ENCODE measurements around the gene TPK1.
"Not testable (repeated sequence)": the region's sequence is repeated elsewhere in the genome, so short reads cannot be mapped to it uniquely, and the experiment has no call there.

Gene TPK1

GRCh38 chr7:144728551-144728950 is 107.3 kb downstream of the TPK1 start:
- no peak for DNase-seq (ENCODE audit: low read depth in 3 of 3, low spot score in 1 of 3)

DNA sequence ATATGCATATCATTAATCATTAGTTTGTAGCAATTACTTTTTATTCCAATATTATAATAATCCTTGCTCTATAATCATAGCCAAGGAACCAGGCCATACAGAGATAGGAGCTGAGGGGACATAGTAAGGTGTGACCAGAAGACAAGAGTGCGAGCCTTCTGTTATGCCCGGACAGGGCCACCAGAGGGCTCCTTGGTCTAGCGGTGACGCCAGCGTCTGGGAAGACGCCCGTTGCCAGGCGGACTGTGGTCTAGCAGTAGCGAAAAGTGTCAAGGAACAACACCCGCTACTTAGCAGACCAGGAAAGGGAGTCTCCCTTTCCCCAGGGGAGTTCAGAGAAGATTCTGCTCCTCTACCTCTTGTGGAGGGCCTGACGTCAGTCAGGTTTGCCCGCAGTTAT is 109.0 kb downstream of the TPK1 start:
- DNase-seq (ENCODE audit: low read depth in 3 of 3, low spot score in 1 of 3): not testable (repeated sequence)

- DNase-seq (ENCODE audit: low read depth in 3 of 3, low spot score in 1 of 3): no peak
These were observed 110.8 kb downstream of the TPK1 start for GRCh38 chr7:144725070-144725469.

DNA sequence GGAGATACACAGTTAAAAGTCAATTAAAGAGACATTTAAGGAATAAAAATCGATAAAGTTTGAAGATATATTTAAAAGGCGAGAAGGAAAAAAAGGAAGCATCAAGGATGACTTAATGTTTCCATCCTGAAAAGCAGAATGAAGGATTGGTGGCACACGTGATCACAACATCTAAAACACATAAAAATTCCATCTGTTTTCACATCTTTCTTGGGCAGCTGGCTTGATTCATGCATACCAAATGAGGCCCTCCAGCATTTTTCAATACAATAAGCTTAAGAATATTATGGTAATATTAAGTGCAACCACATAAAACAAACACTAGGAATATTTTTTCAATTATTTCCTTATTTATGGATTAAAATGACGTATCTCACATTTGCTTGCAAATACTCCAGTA is 112.6 kb downstream of the TPK1 start:
- no peak for DNase-seq (ENCODE audit: low read depth in 3 of 3, low spot score in 1 of 3)

- DNase-seq (ENCODE audit: low read depth in 3 of 3, low spot score in 1 of 3): no peak
These were observed 115.1 kb downstream of the TPK1 start for GRCh38 chr7:144720710-144721109.

DNA sequence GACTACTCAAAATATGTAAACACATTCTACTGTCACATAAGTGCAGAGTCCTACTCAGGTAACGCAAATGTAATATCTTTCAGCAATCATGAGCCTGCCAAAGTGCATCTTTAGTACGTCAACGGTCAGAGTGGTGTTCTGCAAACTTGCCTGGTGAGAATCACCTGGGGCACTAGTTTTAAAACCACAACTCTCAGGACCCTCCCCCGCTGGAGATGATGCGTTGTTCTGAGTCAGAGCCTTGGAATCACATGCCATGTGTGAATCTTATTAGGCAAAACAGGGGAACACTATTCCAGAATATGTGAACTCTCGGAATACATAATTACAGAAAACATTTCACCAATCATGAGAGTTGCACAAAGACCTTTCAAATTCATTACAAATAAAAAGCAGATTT is 115.7 kb downstream of the TPK1 start:
- no peak for DNase-seq (ENCODE audit: low read depth in 3 of 3, low spot score in 1 of 3)

DNA sequence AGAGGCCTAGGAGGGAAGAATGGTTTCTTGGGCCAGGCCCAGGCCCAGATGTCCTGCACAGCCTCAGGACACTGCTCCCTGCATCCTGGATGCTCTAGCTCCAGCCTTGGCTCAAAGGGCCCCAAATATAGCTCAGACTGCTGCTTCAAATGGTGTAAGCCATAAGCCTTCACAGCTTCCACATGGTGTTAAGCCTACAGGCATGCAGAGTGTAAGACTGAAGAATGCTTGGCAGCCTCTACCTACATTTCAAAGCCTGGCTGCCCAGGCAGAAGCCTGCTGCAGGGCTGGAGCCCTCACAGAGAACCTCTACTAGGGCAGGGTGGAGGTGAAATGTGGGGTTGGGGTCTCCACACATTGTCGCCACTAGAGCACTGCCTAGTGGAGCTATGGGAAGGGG is 118.1 kb downstream of the TPK1 start:
- DNase-seq (ENCODE audit: low read depth in 3 of 3, low spot score in 1 of 3): no peak

DNA sequence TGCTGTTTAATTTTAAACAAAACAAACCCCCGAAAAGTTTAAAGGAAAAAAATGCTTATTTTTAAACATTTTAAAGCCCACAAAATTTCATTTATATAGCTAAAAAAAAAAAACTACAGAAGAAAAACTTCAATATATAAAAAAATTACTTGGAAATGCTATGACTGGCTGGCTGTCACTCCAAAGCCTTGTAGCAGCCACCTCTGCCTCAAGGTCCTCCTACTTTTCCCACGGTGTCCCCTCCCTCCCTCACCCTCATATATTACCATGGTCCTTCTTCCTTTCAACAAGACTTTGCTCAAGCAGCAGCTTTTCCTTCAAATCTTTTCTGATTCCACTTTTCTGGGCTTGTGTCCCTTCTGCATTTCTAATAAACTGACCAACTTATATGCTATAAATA is 122.0 kb downstream of the TPK1 start:
- DNase-seq (ENCODE audit: low read depth in 3 of 3, low spot score in 1 of 3): no peak

- no peak for DNase-seq (ENCODE audit: low read depth in 3 of 3, low spot score in 1 of 3)
These were observed 125.1 kb downstream of the TPK1 start for GRCh38 chr7:144710791-144711190.

GRCh38 chr7:144709066-144709465 is 126.8 kb downstream of the TPK1 start:
- DNase-seq (ENCODE audit: low read depth in 3 of 3, low spot score in 1 of 3): no peak

- DNase-seq (ENCODE audit: low read depth in 3 of 3, low spot score in 1 of 3): no peak
These were observed 144.6 kb downstream of the TPK1 start for GRCh38 chr7:144691240-144691639.

DNA sequence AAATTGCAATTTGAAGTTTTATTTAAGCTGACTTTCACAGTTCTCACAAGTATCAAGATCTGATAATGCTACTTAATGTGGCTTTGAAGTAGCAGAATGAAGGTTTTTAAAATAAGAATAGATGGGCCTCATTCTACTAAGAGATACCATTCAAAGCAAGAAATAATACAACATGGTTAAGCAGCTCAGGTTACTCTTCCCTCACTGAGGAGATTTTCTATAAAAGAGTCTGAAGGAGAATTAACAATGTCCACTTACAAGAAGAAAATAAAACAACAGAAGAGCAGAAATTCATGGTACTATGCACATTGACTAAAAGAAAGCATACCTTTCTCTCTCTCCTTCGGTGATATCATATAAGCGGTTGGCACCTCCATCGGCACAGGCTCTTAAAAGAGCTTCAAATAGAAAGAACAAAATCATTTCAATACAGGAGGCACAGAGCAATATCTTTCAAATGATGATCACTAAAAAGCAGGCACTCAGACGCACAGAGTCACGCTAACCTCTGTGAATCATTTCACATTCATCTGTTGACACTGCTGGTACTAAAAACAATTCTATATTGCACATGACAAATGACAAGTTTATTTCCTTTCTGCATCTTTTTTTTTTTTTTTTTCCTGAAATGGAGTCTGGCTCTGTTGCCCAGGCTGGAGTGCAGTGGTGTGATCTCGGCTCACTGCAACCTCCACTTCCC is 153.1 kb downstream of the TPK1 start:
- no peak for DNase-seq (ENCODE audit: low read depth in 3 of 3, low spot score in 1 of 3)

- DNase-seq (ENCODE audit: low read depth in 3 of 3, low spot score in 1 of 3): no peak
These were observed 159.4 kb downstream of the TPK1 start for GRCh38 chr7:144676492-144676891.

DNA sequence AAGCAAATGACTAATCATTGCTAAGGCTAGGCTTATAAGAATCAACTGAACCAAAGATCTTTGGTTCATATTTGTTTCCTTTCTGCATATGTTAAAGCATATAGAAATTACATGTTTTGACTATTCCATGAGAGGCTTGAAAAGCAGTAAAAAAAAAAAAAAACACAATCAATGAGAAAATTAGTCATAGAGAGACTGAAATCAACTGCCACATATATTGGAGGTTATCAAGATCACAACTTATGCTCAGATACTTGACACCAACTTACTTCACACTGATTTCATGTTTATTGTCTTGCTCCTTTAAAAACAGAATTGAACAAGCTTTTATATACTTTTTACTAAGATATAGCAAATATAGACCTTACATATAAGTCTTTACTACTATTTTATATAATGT is 161.3 kb downstream of the TPK1 start:
- DNase-seq (ENCODE audit: low read depth in 3 of 3, low spot score in 1 of 3): no peak

- no peak for DNase-seq (ENCODE audit: low read depth in 3 of 3, low spot score in 1 of 3)
These were observed 163.0 kb downstream of the TPK1 start for GRCh38 chr7:144672869-144673268.

DNA sequence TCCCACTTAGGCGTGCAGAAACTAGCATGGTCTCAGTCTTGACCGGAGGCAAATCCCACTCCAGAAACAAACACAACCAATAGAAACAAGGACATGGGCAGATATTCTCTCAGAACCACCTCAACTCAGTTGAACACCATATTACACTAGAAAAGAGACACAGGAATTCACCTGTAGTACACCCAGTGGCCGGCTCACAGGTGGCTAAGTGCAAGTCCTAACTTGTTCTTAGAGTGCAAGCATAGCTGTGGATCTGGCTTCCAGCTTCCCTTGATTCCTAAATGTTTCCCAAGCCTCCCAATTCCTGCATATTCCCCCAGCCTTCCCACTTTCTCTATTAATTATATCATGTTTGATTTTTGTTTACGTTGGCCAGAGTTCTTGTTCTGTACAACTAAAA is 164.4 kb downstream of the TPK1 start:
- DNase-seq (ENCODE audit: low read depth in 3 of 3, low spot score in 1 of 3): no peak

DNA sequence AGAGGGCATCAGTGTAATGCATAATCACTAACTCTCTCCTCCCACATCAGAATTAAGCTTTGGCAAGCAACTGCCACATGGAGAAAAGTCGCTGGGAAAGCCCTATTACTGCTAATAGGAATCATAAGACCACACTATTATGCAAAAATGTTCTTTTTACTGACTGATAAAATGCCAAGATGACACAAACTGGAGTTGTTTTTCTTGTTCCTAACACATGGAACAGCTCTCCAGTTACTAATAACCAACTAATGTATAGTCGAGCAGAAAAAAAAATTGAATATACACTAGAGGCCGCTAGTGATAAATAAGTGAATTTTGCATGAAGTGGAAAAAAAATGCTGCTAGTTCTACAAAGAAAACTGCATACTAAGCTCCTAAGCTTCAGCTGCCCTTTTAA is 165.6 kb downstream of the TPK1 start:
- no peak for DNase-seq (ENCODE audit: low read depth in 3 of 3, low spot score in 1 of 3)

GRCh38 chr7:144668503-144668902 is 167.3 kb downstream of the TPK1 start:
- no peak for DNase-seq (ENCODE audit: low read depth in 3 of 3, low spot score in 1 of 3)

- no peak for DNase-seq (ENCODE audit: low read depth in 3 of 3, low spot score in 1 of 3)
These were observed 170.0 kb downstream of the TPK1 start for GRCh38 chr7:144665689-144666381.

DNA sequence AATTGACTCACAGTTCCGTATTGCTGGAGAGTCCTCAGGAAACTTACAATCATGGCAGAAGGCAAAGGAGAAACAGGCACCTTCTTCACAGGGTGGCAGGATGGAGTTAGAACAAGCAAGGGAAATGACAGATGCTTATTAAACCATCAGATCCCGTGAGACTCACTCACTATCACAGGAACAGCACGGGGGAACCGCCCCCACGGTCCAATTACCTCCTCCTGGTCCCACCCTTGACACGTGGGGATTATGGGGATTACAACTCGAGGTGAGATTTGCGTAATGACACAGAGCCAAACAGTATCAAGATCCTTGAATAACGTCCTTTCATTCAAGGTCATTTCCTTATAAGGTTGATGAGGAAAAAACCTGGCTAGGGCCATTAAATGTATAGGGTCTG is 176.6 kb downstream of the TPK1 start:
- no peak for DNase-seq (ENCODE audit: low read depth in 3 of 3, low spot score in 1 of 3)

GRCh38 chr7:144656965-144657517 is 178.8 kb downstream of the TPK1 start:
- no peak for DNase-seq (ENCODE audit: low read depth in 3 of 3, low spot score in 1 of 3)

DNA sequence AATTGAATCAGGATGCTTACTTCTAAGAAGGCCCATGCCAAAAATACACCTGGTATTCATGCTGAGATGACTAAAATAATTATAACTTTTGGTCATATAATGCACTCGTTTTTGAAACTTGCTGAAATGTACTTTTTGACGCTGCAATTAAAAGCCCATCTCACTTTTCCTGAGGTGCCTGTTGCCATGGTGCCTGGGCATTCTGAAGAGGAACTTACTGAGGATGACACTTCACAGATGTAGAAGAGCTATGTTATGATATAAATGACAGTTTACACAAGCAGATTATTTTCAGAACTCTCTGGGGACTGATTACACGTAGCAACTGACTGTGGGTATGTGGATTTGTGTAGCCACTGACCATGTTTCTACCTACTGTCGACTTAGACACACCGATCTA is 182.4 kb downstream of the TPK1 start:
- DNase-seq (ENCODE audit: low read depth in 3 of 3, low spot score in 1 of 3): no peak

GRCh38 chr7:144650439-144650838 is 185.4 kb downstream of the TPK1 start:
- no peak for DNase-seq (ENCODE audit: low read depth in 3 of 3, low spot score in 1 of 3)
